Activated CD4-positive, alpha-beta T cell treated with anti-CD3 and anti-CD28 coated beads, Interleukin-10, Interleukin-2, amounts not matched to agents 100 ng/mL and 50 ng/mL, durations not matched to agents 16 hours and 8 hours (primary cell): ENCODE results near the gene KLHL5.

Source experiments
- DNase-seq: peaks from one replicate; pipeline ENCODE4 v3.0.0-alpha.2; 2020

KLHL5 gene

DNA sequence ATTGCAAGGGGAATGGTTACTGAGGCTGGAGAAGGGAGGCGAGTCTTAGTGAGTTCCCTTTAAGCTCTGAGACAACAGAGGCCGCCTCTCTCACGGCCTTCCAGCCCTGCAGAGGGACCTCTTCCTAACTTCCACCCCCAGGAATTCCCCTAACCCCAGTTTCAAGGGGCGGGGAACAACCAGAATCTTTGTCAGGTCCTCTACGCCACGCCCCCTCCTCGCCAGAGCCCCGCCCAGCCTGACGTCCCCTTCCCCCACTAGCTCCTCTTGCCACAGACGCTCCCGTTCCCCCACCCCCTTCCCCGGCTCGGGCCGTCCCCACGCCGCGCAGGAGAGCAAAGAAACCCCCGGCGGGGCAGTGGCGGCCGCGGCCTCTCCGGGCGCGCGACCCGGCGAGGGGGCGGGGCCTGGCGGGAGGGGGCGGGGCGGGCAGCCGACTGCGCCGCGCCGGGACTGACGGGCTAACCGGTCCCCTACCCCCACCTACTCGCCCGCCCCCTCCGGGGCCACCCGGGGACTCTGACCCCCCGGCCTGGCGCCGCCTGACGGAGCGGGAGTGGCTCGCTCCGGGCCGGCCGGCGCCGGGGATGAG is 17.6 kb upstream of the KLHL5 start:
- peak; percentile 97 for DNase-seq

DNA sequence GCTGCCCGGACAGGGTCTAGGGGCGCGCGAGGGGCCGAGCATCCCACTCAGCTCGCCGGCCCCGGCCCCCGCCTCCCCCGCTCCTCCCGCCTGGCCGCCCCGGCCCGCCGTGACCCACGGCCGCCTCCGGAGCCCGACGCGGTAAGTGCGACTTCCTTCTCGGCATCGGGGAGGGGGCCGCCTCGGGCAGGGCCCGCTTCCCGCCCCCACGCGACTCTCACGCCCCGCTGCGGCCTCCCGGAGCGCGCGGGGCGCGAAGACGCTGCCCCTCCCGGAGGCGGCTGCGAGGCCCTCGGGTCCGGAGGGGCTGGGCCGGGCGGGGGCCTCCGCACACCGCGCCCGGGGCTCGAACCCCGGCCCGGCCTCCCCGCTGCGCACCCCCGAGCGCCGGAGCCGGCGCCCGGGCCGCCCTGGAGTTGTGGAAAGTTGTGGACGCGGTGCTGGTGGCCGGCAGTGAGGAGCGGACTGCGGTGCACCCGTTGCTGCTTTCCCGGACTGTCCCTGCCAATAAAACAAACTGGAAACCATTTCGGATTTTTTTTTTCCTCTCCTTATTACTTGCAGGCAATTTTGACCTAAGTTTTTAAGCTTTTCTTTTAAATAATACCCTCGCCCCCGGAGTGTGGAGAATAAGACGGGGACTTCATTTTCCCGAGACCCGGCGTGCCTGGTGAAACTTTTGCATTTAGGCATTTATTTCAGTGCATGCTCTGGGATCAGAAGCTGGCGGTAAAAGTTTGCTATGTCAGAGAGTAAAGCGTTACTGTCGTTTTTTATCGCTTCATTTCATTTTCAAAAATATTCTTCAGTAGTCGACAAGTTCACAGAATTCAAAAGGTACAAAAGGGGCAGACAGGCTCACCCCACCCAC is 16.8 kb upstream of the KLHL5 start:
- no peak for DNase-seq

DNA sequence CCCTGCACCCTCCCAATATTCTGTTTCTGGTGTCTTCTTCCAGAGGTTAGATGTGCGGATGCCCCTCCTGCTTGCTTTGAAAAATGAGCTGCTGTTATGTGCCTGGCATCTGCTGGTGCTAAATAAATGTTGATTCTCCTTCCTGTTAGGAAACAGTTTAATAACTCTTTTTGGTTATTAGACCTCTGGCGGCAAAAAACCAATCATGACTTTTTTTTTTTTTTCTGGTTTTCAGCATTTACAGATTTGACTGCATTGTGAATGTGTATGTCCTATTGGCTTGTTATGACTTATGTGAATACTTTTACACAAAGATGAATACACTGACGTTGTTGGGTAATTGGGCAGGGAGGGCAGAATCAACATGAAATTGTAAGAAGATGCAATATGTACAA is 16.2 kb upstream of the KLHL5 start:
- peak; percentile 61 for DNase-seq

DNA sequence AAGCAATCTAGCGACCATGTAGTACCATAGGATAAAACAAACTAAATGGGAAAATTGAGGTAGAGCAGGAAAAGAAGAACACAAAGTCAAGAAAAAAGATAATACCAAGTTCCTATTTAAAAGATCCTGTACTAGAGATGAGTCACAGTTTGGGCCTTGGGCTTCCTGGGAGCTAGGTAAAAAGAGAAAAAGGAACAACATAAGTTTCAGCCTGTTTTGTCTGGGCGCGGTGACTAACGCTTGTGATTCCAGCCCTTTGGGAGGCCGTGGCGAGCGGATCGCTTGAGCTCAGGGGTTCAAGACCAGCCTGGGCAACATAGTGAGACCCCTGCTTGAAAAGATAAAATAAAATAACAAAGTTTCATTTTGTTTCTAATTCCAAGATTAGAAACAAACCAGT is 15.8 kb upstream of the KLHL5 start:
- peak; percentile 18 for DNase-seq

DNA sequence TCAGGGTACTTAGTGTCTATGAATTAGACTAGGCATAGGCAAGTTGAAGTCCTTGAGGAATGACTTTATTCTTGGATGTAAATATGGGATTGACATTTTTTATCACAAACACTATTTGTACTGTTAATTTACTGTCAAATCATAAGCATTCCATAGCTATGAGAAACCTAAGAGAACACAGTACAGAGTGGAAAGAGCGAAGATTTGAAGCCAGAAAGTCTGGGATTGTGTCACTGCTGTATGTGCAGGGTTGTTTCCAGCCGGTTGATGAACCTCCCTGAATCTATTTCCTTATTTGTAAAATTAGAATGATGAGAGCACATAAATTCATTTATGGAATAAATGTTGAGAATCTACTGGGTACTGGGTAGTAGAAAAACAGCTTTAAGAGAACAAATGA is 14.4 kb upstream of the KLHL5 start:
- DNase-seq, result no peak

DNA sequence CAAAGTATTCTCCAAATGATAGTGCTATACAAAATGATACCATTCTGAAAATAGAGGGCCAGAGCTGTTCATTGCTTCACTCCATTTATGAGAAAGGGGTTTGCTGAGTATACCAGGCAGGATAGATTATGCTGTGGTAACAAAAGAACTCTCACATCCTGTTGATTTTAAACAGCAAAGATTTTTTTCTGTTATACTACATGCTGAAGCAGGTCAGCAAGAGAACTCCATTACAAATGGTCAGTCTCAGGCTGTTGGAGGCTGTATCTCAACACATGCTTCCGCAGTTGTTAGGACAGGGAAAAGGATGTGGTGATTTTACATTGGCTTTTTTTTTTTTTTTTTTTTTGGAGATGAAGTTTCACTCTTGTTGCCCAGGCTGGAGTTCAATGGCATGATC is 13.7 kb upstream of the KLHL5 start:
- DNase-seq, result peak; percentile 58

DNA sequence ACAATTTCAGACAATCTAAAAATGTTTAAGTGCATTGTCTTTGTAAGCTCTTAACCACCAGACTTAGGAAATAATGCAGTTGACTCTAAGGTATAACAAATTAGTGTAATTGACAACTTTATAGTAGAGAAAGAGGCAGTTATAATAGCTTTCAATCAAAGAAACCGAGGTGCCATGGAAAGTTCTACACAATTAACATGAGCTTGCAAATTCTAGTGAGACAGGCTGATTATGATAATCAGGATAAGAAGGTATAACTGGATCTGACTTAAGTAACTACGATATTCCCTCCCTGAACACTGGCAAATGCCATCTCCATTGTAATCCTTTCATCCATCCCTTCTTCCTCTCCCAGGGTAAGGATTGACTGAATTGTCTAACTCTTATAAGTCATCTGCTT is 11.4 kb upstream of the KLHL5 start:
- DNase-seq, result no peak

DNA sequence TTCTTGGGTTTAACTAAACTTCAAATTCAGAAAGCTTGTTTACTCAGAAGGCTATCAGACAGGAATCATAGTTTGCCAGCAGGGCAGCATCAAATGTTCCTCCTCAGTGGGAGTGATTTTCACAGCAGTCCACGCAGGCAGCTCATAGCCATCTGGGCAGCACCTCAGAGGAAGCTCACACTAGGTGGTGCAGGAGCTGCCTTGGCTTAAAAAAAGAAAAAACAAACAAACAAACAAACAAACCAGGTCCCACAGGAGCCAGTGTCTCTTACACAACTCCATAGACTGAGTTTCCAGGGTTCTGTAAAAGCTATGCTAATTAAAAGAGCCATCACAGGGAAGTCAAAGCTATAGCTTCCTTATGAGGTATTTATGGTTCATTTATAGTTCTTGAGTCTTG is 10.5 kb upstream of the KLHL5 start:
- DNase-seq, result no peak

DNA sequence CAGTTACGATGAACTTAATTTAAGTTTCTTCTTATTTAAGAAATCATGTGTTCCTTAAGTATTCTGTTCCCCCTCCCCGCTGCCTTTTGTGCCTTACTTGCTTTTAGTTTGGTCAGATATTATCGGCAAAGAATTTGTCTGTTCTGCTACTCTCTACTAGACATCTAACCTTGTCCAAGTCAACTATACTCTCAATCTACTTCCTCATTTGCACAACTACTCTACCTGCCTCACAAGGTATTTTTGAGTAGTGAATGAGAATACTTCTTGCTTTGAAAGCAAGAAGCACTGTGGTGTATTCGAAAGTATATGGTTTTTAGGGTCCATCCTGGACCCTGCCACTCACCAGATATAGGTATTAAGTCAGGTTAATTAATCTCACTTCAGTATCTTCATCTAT is 8.0 kb upstream of the KLHL5 start:
- DNase-seq, result no peak

DNA sequence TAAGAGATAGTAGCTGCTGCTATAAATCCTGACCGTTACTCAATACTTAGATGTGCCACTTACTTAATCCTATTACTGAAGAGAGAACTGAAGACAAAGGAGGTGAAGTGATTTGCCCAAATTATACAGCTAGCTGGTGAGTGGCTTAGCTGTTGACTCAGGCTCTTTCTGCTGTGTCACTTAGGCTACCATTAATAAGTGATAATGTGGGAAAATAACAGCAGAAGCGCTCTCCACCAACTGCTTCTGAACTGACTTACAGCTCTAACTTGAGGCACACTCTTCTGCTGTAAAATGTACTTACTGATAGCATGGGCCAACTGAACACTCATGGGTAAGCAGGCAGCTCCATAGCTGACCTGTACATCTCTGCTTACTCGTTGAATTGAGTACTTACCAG is 7.5 kb upstream of the KLHL5 start:
- no peak for DNase-seq

DNA sequence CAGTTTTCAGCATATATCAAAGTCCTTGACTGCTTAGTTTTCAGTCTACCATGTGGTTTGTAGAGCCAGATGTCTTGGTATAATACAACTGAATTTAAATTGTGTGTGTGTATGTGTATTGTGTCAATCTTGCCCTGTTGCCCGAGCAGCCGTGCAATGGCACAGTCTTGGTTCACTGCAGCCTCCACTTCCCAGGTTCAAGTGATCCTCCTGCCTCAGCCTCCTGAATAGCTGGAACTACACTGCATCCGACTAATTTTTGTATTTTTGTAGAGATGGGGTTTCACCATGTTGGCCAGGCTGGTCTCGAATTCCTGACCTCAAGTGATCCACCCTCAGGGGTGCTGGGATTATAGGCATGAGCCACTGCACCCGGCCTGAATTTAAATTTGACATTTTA is 6.0 kb upstream of the KLHL5 start:
- no peak for DNase-seq

DNA sequence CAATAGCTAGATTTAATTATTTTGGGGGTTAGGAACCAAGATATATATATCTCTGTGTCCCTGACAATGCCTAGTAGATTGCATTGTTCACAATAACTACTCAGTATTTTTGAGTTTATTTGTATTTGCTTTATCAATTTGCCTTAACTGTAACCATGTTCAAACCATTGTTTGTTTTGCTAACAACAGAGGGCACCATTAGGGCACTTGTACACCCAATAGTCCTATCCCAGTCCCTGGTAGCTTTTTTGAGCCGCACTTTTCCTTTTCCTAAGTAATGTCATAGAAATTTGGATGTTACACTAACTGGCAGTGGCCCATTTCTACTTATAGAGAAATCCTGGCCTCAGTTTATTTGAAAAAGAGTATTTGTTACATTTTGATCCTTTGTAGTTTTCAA is 575 bp upstream of the KLHL5 start:
- no peak for DNase-seq

DNA sequence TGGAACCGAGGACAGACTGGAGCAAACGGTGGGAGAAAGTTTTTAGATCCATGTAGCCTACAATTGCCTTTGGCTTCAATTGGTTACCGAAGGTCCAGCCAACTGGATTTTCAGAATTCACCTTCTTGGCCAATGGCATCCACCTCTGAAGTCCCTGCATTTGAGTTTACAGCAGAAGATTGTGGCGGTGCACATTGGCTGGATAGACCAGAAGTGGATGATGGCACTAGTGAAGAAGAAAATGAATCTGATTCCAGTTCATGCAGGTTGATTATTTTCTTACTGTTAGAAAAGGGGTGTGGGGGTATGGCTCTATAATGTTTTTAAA is 702 bp downstream of the KLHL5 start:
- no peak for DNase-seq

DNA sequence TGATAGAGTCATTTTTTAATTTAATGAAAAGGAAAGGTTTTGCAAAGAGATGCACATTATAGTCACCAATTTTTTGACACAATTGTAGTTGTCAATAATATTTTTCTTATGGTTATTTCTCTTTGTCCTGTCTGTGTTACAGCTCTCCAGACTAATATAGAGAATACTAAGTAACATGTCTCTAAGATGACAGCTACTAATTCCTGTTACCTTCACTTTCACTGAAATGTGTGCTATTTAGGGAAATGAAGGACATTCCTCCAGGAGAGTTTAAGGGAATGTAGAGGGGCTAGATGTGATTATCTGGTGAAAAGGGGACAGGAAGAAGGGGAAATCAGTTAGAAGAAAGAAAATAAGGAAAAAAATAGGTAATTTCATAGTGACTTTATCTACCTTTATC is 1.4 kb downstream of the KLHL5 start:
- no peak for DNase-seq

DNA sequence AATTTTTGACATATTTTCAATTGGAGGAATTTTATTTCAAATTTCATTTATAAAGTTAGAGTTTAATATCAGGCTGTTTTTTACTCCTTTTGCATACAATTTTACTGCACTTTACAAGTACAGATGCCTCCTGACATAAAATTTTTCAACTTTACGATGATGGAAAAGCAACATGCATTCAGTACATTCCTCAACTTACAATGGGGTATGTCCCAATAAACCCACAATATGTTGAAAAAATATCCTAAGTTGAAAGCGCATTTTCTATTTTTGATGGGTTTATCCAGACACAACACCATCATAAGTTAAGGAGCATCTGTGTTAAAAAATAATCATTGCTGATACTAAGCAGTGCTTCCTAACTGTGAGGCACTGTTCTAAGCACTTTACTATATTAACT is 4.3 kb downstream of the KLHL5 start:
- no peak for DNase-seq

DNA sequence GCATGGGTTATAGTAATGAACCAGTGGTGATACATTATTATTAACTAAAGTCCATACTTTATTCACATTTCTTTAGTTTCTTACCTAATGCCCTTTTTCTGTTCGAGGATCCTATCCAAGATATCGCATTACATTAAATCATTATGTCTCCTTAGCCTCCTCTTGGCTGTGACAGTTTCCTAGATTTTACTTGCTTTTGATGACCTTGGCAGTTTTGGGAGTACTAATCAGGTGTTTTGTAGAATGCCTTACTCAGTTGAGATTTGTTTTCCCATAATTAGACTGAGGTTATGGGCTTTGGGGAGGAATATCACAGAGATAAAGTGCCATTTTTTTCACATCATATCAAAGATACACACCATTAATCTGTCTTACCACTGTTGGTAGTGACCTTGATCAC is 5.0 kb downstream of the KLHL5 start:
- no peak for DNase-seq

DNA sequence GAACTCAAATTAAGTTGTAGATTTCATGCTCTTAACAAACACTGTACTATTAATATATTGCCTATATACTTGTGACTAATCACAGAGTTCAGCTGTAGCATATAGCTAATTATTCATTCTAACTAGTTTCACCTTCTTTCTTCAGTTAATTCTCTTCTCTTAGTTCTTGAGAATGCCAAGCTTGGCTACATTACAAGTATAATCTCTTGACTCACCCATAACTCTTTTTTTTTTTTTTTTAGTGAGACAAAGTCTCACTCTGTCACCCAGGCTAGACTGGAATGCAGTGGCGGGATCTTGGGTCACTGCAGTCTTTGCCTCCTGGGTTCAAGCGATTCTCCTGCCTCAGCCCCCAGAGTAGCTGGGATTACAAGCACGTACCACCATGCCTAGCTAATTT is 5.4 kb downstream of the KLHL5 start:
- no peak for DNase-seq

DNA sequence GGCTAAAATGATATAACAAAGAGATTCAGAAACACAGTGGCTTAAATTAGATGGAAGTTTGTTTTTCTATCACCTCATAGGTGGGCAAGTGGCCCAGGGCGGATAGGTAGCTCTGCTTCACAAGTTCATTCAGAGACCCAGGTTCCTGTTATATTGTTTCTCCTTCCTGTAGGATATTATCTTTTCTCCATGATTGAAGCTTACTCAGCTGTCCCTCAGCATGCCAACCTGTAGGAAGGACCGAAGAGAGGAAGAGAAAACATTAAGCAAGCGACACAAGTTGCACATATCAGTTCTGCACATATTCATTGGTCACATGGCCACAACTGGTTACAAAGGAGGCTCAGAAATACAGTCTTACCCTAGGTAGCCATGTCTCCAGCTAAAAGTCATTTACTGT is 6.9 kb downstream of the KLHL5 start:
- DNase-seq, result no peak

DNA sequence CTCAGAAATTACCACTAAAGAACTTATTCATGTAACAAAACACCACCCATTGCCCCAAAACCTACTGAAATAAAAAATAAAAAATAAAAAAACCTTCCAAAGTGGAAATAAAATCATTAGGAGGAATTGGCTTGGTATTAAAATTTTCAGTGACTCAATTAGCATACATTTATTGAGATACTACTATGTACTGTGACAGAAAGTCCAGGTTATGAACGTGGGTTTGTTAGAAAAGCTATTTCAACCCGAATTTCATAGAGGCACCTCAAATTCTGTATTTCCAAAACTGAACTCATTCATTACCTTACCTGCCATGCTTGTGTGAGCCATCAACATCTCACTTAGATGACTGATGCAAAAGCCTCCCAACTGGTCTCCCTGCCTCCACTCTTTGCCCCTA is 16.8 kb downstream of the KLHL5 start:
- DNase-seq, result no peak

DNA sequence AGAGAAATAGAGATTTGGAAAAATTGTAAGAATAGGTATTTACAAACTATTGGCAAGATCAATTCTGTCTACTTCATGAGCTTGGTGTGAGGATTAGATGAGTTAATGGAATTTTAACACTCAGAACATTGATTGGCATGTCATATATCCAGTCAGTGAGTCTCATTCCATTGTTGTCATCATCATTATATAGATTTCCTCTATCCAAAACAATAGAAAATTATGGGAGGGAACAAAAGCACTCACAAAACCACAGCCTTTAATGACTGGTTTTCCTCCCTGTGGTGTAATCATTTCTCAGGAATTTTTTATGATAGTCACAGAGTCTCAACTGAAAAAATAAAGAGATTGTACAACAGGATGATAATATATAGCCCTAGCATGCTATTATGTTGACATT is 21.1 kb downstream of the KLHL5 start:
- no peak for DNase-seq

DNA sequence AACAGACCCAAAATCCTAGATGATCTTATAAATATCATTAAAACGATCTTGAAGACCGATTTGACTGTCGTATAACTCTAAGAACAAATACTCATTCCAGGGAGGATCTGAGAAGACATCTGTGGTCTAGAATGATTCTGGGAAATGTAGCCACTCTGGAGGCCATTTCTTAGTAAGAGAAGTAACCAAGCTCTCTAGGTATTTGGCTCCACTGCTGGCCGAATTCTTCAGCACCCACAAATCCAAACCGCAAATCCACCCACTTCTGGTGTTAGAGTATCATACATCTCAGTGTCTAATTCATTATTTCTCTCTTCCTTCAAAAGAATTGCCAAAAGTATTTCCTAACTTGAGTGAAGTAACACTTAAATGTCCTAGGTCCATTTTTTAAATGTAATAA is 23.9 kb downstream of the KLHL5 start:
- peak; percentile 5 for DNase-seq

DNA sequence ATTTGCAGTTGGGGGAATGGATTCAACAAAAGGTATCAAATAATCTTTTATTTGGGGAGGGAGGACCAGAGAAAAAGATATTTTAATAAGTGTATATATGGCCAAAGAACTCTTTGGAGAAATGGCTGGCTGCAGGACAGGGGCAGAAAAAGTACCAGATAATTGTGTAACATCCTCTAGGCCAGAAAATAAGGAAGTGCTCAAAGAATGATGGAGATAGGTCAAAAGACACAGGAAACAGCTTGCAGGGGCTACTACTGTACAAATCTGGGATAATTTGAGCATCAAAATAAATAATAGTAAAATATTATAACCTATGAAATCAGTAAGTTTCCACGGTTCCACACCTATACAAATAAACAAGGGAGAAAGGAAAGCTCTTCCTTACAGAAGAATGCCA is 34.8 kb downstream of the KLHL5 start:
- no peak for DNase-seq

DNA sequence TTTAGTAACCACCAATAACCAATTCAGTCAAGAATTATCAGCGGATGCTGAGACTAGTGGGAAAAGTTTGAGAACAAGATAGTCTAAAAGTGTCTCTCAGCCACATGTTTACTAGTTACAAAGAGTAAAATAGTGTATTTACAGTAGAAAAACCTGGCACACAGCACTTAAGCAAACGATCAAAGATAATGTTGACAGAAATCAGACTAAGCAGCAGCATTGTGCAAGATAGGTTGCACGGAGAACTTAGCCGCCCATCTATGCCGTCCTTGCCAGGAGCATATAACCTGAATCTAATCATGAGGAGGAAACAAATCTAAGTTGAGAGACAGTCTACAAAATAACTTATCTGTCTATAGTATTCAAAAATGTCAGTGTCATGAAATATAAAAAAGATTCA is 35.3 kb downstream of the KLHL5 start:
- no peak for DNase-seq

DNA sequence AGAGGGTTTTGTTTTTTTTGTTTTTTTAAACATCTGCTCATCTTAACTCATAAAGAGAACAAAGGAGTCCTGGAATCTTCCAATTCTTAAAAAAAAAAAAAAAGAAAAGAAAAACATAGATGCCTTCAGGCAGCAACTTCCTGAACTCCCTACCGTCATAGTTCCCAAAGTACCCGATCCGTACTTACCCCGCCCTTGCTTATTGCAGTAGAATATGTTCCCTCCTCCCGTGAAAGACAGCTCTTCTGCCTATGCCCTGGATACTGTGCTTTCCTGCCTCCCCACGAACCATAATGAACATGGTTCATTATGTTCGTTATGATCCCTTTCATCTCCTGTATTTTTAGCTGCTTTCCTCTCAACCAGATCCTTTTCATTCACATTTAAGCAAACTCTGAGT is 40.3 kb downstream of the KLHL5 start:
- no peak for DNase-seq

DNA sequence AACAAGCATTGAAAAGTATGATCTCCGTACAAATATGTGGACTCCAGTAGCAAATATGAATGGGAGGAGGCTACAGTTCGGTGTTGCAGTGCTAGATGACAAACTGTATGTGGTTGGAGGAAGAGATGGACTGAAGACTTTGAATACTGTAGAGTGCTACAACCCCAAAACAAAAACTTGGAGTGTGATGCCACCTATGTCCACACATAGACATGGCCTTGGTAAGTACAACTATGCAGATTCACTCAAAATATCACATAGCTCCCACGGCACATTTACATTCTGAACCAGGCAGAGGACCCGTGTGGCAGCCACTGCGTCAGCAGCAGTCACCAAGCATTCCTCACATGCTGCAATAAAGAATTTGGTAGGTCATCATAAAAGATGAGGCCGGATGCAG is 41.3 kb downstream of the KLHL5 start:
- DNase-seq, result no peak
